Testis (tissue), 3 donors: ENCODE results near the gene PLPPR2. TPM values are rescaled to one million over a fixed set of nuclear protein-coding genes. Genes with fewer than 3 reads are reported as not detected.

Source experiments
- DNase-seq: peaks from one replicate; pipeline ENCODE4 v3.0.0-alpha.2; 2019
- H3K27ac ChIP-seq, 2 donors: fragments of 200-600 bp; sonication (generic); one replicate each; pipeline ENCODE4 v1.5.1; 2019
- H3K27me3 ChIP-seq: fragments of 200-600 bp; sonication (generic); one replicate; pipeline ENCODE4 v1.5.1; 2019
- H3K36me3 ChIP-seq: fragments of 200-600 bp; sonication (generic); one replicate; pipeline ENCODE4 v1.5.1; 2017; ENCODE audit warnings: low read depth; ENCODE audit errors: missing control alignments
- H3K4me1 ChIP-seq: fragments of 200-600 bp; sonication (generic); one replicate; pipeline ENCODE4 v1.5.1; 2019
- H3K4me3 ChIP-seq, 2 donors: fragments of 200-600 bp; sonication (generic); one replicate each; pipeline ENCODE4 v1.5.1; 2017 to 2019
- H3K9me3 ChIP-seq: fragments of 200-600 bp; sonication (generic); one replicate; pipeline ENCODE4 v1.5.1; 2017
- CTCF ChIP-seq, 3 experiments: fragments of 450-650 bp in 2 of 3; fragments of 200-600 bp in 1 of 3; sonication (generic) in 1 of 3; IDR thresholded peaks; one replicate each; pipeline ENCODE4 v1.5.1; 2016 to 2019; ENCODE audit warnings: antibody characterized with exemption in 3 of 3, mild to moderate bottlenecking in 2 of 3, moderate library complexity in 1 of 3
- POLR2A ChIP-seq: fragments of 450-650 bp; IDR thresholded peaks from one replicate; pipeline ENCODE4 v1.6.1; 2017; ENCODE audit warnings: antibody characterized with exemption, mild to moderate bottlenecking, moderate library complexity
- WGBS, 2 donors: methylation state at CpG; one replicate each; pipeline ENCODE4 v1.1.5; 2018; 5-methylcytosine and 5-hydroxymethylcytosine counted together
- intact Hi-C: fragments of 100-400 bp; cut with DNase I; formaldehyde crosslinking; loops from one replicate; pipeline ENCODE4 v1.15.1; 2023; ENCODE audit warnings: low total_unique reads
- polyA plus RNA-seq: library from polyadenylated mRNA; stranded (reverse); fragments of 350-450 nt; fragmentation: Illumina TruSeq; extraction: RNeasy Lipid Tissue Mini Kit (QIAGEN cat#74804); gene quantifications from one replicate; pipeline ENCODE4 v1.2.3, GENCODE V29; 2014; ENCODE audit warnings: low read depth, low replicate concordance; ENCODE audit not compliant: insufficient read depth
- total RNA-seq, 2 donors: library from RNA; depleted of rRNA; stranded (reverse); fragments of >200 nt; gene quantifications; one replicate each; pipeline ENCODE4 v1.2.3, GENCODE V29; 2016

The PLPPR2 gene
- total and polyA plus RNA-seq, 3 donors from 2014 or later, result 20.3 to 28.9 (median 27.1) TPM

GRCh38 chr19:11384778-11385129 is 29.5 kb downstream of the PLPPR2 start:
- H3K27me3 ChIP-seq, result no peaks in the 10 kb centered on the region
- TF ChIP-seq CTCF (IDR thresholded peaks at IDR 0.05) (no peak), POLR2A (no peak)
- no peaks in the 10 kb centered on the region for H3K9me3 ChIP-seq
- DNase-seq, result no peak
- H3K27ac ChIP-seq, result no peak overlapping the region
- no peak overlapping the region for H3K4me3 ChIP-seq
- intact Hi-C loops, result no loop called here
- WGBS, 2 donors, result 81 to 84% methylated on average over 5 of the region's 5 CpGs
- peaks cover 20% of the 10 kb centered on the region for H3K4me1 ChIP-seq
- H3K36me3 ChIP-seq, result no peaks in the 10 kb centered on the region

- H3K27ac ChIP-seq, result no peak overlapping the region
- no peaks in the 10 kb centered on the region for H3K27me3 ChIP-seq
- H3K4me1 ChIP-seq, result peaks cover 10% of the 10 kb centered on the region
- 81 to 88% methylated on average over 19 of the region's 19 CpGs for WGBS, 2 donors
- no peaks in the 10 kb centered on the region for H3K36me3 ChIP-seq
- no peak overlapping the region for H3K4me3 ChIP-seq
- DNase-seq, result no peak
- TF ChIP-seq CTCF (IDR thresholded peaks at IDR 0.05), result no peak
- TF ChIP-seq POLR2A, result no peak
- intact Hi-C loops, result no loop called here
- no peaks in the 10 kb centered on the region for H3K9me3 ChIP-seq
Observed at GRCh38 chr19:11387162-11388034, 32.2 kb downstream of the PLPPR2 start.

- no peaks in the 10 kb centered on the region for H3K4me1 ChIP-seq
- no peaks in the 10 kb centered on the region for H3K27me3 ChIP-seq
- no peak for TF ChIP-seq CTCF (IDR thresholded peaks at IDR 0.05)
- TF ChIP-seq POLR2A, result no peak
- H3K36me3 ChIP-seq, result no peaks in the 10 kb centered on the region
- DNase-seq, result no peak
- no peak overlapping the region for H3K4me3 ChIP-seq
- 87 to 90% methylated on average over 2 of the region's 2 CpGs for WGBS, 2 donors
- no peak overlapping the region for H3K27ac ChIP-seq
- H3K9me3 ChIP-seq, result no peaks in the 10 kb centered on the region
- intact Hi-C loops, result no loop called here
Observed at GRCh38 chr19:11390359-11390758, 35.1 kb downstream of the PLPPR2 start.

GRCh38 chr19:11390933-11391680 is 35.9 kb downstream of the PLPPR2 start:
- H3K27me3 ChIP-seq, result no peaks in the 10 kb centered on the region
- H3K36me3 ChIP-seq, result no peaks in the 10 kb centered on the region
- no peak overlapping the region for H3K4me3 ChIP-seq
- no peak overlapping the region for H3K27ac ChIP-seq
- no peaks in the 10 kb centered on the region for H3K4me1 ChIP-seq
- no peak for DNase-seq
- TF ChIP-seq POLR2A (no peak), CTCF (IDR thresholded peaks at IDR 0.05) (no peak)
- no peaks in the 10 kb centered on the region for H3K9me3 ChIP-seq
- intact Hi-C loops, result no loop called here
- WGBS, 2 donors, result 86 to 92% methylated on average over 4 of the region's 4 CpGs
